Right lobe of liver (tissue), 6 donors: Measurements from ENCODE around the gene SCARF2. TPM values are rescaled to one million over a fixed set of nuclear protein-coding genes. Genes with fewer than 3 reads are reported as not detected.

Source experiments
- ATAC-seq, 4 donors: fragments of 200-7000 bp; cut with Tn5 transposase; one replicate each; pipeline ENCODE4 v1.9.1; 2020; ENCODE audit warnings: mild to moderate bottlenecking in 4 of 4, moderate library complexity in 4 of 4
- DNase-seq, 3 donors: peaks; one replicate each; pipeline ENCODE4 v3.0.0-alpha.2; 2020
- H3K27ac ChIP-seq, 3 donors: fragments of 200-600 bp; one replicate each; pipeline ENCODE4 v1.8.0; 2022
- H3K27me3 ChIP-seq, 2 donors: fragments of 200-600 bp; one replicate each; pipeline ENCODE4 v1.8.0; 2022
- H3K36me3 ChIP-seq, 4 donors: fragments of 200-600 bp; sonication (generic) in 1 of 4; one replicate each; pipeline versions ENCODE4 v1.5.1 to v1.8.0; 2017 to 2022; ENCODE audit warnings: control low read depth in 1 of 4
- H3K4me1 ChIP-seq, 4 donors: fragments of 200-600 bp; sonication (generic) in 1 of 4; one replicate each; pipeline versions ENCODE4 v1.5.1 to v1.8.0; 2017 to 2022; ENCODE audit warnings: control low read depth in 1 of 4
- H3K4me3 ChIP-seq, 3 donors: fragments of 200-600 bp; one replicate each; pipeline ENCODE4 v1.8.0; 2022
- H3K9me3 ChIP-seq, 4 donors: fragments of 200-600 bp; sonication (generic) in 1 of 4; one replicate each; pipeline versions ENCODE4 v1.5.1 to v1.8.0; 2017 to 2022; ENCODE audit warnings: control low read depth in 1 of 4
- CTCF ChIP-seq, 4 donors: fragments of 200-600 bp in 3 of 4; fragments of 450-650 bp in 1 of 4; IDR thresholded peaks; one replicate each; pipeline versions ENCODE4 v1.5.1 to v1.8.0; 2016 to 2022; ENCODE audit warnings: antibody characterized with exemption in 4 of 4, mild to moderate bottlenecking in 2 of 4
- POLR2A ChIP-seq: fragments of 450-650 bp; IDR thresholded peaks from one replicate; pipeline ENCODE4 v1.6.1; 2017; ENCODE audit warnings: antibody characterized with exemption, mild to moderate bottlenecking
- WGBS: methylation state at CpG from one replicate; pipeline ENCODE4 v1.1.6; 2018; ENCODE audit warnings: low coverage, low lambda C conversion rate; ENCODE audit not compliant: insufficient coverage; ENCODE audit errors: missing lambda C conversion rate; 5-methylcytosine and 5-hydroxymethylcytosine counted together
- intact Hi-C, 2 donors: fragments of 100-400 bp; cut with DNase I; formaldehyde crosslinking; loops; one replicate each; pipeline versions ENCODE4 v1.11.2 to v1.14.1; 2022
- total RNA-seq, 6 experiments: library from RNA; depleted of rRNA in 2 of 6; stranded (reverse); fragments of >200 nt in 2 of 6; fragmentation: NEBNext Ultra II Directional in 3 of 6; extraction: Animal tissue kit (Norgen Biotek cat#: 25700) in 3 of 6; gene quantifications; one replicate each; pipeline versions ENCODE4 v1.1.0 to v1.2.4, GENCODE V29; 2016 to 2023
- donor health status: DM: no; HTN: yes; CAD: no.
- donor health status: DM: no; HTN: no; CAD: no.
- donor health status: DM: no; HTN: no; CAD: no.
- donor health status: DM: no; HTN: yes; CAD: no.
- donor health status: DM: no; HTN: yes; CAD: no.

Gene SCARF2
- total RNA-seq, 6 experiments from 2014 or later, result 1.1 to 3.4 (median 1.8) TPM

DNA sequence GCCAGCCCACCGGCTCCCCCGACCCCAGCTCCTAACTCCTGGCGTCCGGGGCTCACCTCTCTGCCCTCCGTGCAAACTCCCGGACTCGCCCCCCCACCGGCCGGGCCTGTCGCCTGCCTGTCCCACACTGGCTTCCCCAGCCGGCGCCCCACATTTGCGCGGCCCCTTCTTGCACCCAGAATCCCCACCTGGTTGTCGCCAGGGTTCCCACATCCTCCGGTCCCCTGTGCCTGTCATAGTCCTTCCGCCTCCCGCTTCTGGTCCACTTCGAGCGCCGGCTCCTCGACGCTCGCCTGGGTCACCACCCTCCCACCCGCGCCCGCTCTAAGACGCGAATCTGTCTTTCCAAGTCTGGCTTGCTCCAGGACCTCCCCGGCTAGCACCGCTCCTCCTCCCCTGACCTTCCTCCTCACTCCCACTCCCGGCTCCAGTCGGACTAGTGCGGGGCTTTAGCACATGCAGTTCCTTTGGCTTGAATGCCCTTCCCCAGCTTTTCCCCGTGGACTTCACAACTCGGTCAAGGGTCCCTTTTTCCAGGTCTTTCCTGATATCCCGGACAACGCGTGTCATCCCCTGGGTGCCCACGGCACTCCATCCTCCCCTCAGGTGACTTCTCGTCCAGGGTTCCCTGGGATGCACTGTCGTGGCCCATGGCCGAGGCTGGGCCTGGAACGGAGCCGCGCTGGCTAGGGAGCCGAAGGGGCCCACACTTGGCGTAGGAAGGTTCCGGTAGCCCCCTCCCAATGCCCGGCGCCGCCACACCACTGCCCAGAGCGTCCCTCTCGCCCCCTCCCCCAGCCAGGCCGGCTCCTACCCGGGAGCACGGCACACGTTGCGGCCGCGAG, 635 bp downstream of the SCARF2 start:
- H3K4me1 ChIP-seq, result peaks cover 0 to 12% (median 0%) of the 10 kb centered on the region in 4 donors
- DNase-seq (peak in 1 of 3 donors; percentile 39), ATAC-seq (peak in 3 of 4 donors; percentile 2 to 5 (median 5))
- peak overlapping the region; percentile 23 to 42 (median 25) for H3K4me3 ChIP-seq
- intact Hi-C loops, result no loop called here
- 6% methylated on average over 32 of the region's 61 CpGs for WGBS
- peaks cover 0 to 12% of the 10 kb centered on the region in 2 donors for H3K27me3 ChIP-seq
- no peak overlapping the region for H3K27ac ChIP-seq
- no peaks in the 10 kb centered on the region for H3K36me3 ChIP-seq
- TF ChIP-seq POLR2A (no peak), CTCF (IDR thresholded peaks at IDR 0.05) (no peak)
- no peaks in the 10 kb centered on the region for H3K9me3 ChIP-seq

DNA sequence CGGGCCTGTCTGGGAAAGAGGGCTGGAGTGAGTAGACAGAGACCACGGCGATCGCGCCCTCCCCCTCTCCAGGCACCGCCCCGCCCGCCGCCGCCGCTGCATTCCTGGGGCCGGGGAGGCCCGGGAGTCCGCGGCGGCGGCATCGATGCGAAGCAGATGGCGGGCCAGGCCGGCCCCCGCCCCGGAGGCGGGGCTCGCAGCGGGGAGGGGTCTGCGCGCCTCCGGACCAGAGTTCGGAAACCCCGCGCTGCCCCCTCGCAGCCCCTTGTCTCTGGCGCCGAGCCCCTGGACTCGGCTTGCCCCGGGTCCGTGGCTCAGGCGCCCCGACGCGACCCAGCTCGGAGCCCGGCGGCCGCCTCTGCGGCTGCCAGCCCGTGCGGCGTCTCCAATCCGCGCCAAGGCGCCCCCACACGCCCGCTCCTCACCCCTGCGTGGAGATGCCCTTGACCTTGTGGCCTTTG, 1.3 kb downstream of the SCARF2 start:
- no peak overlapping the region for H3K27ac ChIP-seq
- no peak for ATAC-seq
- peak overlapping the region; percentile 23 to 42 (median 25) for H3K4me3 ChIP-seq
- WGBS, result 0% methylated on average over 6 of the region's 56 CpGs
- H3K9me3 ChIP-seq, result no peaks in the 10 kb centered on the region
- intact Hi-C loops, result no loop called here
- no peaks in the 10 kb centered on the region for H3K36me3 ChIP-seq
- no peak for TF ChIP-seq POLR2A
- no peak for TF ChIP-seq CTCF (IDR thresholded peaks at IDR 0.05)
- DNase-seq, result peak in 1 of 3 donors; percentile 47
- peaks cover 0 to 13% (median 0%) of the 10 kb centered on the region in 4 donors for H3K4me1 ChIP-seq
- peaks cover 0 to 12% of the 10 kb centered on the region in 2 donors for H3K27me3 ChIP-seq

DNA sequence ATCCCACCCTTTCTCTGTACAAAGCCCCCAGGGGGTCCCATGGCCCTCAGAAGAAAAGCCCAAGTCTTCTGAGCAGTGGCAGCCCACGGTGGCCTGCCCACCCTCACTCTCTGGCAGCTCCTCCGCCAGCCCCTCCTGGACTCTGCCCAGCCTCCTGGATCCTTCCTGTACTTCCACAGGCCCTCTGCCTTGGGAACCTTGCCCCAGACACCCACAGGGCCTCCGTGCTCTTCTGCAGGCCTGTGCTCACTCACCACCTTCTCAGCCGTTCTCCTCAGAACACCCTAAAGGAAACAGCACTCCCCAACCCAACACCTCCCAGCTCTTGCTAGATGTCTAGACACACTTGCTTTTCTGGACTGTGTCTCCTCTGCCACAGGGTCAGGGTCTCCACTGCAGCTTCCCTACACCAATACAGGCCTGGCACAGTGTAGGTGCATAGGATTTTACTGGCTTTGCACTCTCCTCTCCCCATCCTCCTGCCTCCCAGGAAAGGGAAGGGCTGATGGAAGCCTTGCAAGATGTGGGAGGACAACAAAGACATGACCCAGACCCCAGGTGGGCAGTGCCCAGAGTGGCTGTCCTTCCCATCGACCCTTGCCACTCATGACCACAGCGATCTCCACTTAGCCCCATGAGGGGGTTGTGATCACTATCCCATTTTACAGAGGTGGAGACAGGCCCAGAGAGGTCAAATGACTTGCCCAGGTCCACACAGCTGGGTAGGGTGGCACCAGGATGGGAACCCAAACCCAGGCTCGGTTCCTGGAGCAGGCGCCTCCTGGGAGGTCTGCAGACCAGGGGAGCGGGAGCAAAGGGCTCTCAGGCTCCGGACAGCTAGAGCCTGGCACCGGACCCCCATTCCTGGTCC, 2.0 kb downstream of the SCARF2 start:
- Histone ChIP-seq H3K9me3 (no peaks in the 10 kb centered on the region), H3K27me3 (peaks cover 0 to 12% of the 10 kb centered on the region in 2 donors), H3K4me1 (peaks cover 0 to 19% (median 0%) of the 10 kb centered on the region in 4 donors), H3K4me3 (peak overlapping the region; percentile 23 to 42 (median 25)), H3K36me3 (no peaks in the 10 kb centered on the region), H3K27ac (no peak overlapping the region)
- 70% methylated on average over 4 of the region's 11 CpGs for WGBS
- TF ChIP-seq POLR2A (no peak), CTCF (IDR thresholded peaks at IDR 0.05) (no peak)
- DNase-seq (no peak), ATAC-seq (no peak)
- intact Hi-C loops, result no loop called here

- TF ChIP-seq POLR2A (no peak), CTCF (IDR thresholded peaks at IDR 0.05) (no peak)
- intact Hi-C loops, result no loop called here
- ATAC-seq (no peak), DNase-seq (no peak)
- Histone ChIP-seq H3K36me3 (no peaks in the 10 kb centered on the region), H3K27me3 (peaks cover 0 to 15% of the 10 kb centered on the region in 2 donors), H3K4me3 (no peak overlapping the region), H3K27ac (no peak overlapping the region), H3K9me3 (no peaks in the 10 kb centered on the region), H3K4me1 (peaks cover 0 to 25% (median 0%) of the 10 kb centered on the region in 4 donors)
- no CpG with 5 or more reads among the region's 3 CpGs for WGBS
These were observed 2.9 kb downstream of the SCARF2 start for GRCh38 chr22:20434773-20435172.
